Endothelial cell of umbilical vein (primary cell): ENCODE data around the gene STK10.

ENCODE experiments used
- CTCF ChIP-seq, 2 donors: IDR thresholded peaks; 1 replicate in 1 of 2; 2 replicates in 1 of 2; pipeline ENCODE4 v1.5.1; 2011; ENCODE audit warnings: low read length in 2 of 2, mild to moderate bottlenecking in 2 of 2, moderate library complexity in 2 of 2, control low read depth in 1 of 2, inconsistent platforms in 1 of 2, low read depth in 1 of 2; ENCODE audit not compliant: insufficient read depth in 1 of 2; ENCODE audit errors: extremely low read depth in 1 of 2
- EZH2 ChIP-seq: IDR thresholded peaks from 2 replicates; pipeline ENCODE4 v1.6.1; 2012; ENCODE audit warnings: borderline replicate concordance, low read depth, mild to moderate bottlenecking, moderate library complexity, low read length, inconsistent platforms; ENCODE audit not compliant: severe bottlenecking

- TF ChIP-seq EZH2 = no peak
- no peak for TF ChIP-seq CTCF (IDR thresholded peaks at IDR 0.05; ENCODE audit: extremely low read depth in 1 of 2, insufficient read depth in 1 of 2, low read depth in 1 of 2, low read length in 2 of 2)
Observed at GRCh38 chr5:172085738-172086137, 102.3 kb downstream of the STK10 start.
